Naive thymus-derived CD4-positive, alpha-beta T cell (primary cell): ENCODE results near the gene CRAMP1. TPM values are rescaled to one million over a fixed set of nuclear protein-coding genes. Genes with fewer than 3 reads are reported as not detected.

Experiments used
- ATAC-seq: fragments of 150-1000 bp; cut with Tn5 transposase; 2 replicates; pipeline ENCODE4 v1.10.0; 2021; ENCODE audit warnings: mild to moderate bottlenecking, moderate library complexity
- CTCF ChIA-PET: fragments of 350-600 bp; sonication (Branson Sonifier 250); formaldehyde crosslinking; loops from one replicate; lab custom pipeline; 2021; ENCODE audit warnings: antibody characterized with exemption; lab: Charles Lee
- POLR2A ChIA-PET: fragments of 350-600 bp; sonication (Branson Sonifier 250); formaldehyde crosslinking; loops from one replicate; lab custom pipeline; 2021; ENCODE audit warnings: antibody characterized with exemption, inconsistent platforms; lab: Charles Lee
- DNase-seq, 9 donors: peaks; one replicate each; pipeline versions ENCODE4 v3.0.0 to v3.0.0-alpha.2; 2020 to 2022; ENCODE audit warnings: mixed read lengths in 1 of 9
- H3K27ac ChIP-seq: one replicate; pipeline ENCODE4 v1.7.0; 2013; ENCODE audit warnings: mild to moderate bottlenecking, low read depth, low read length, moderate library complexity
- H3K27me3 ChIP-seq, 2 donors: one replicate each; pipeline ENCODE4 v1.7.0; 2013; ENCODE audit warnings: low read length in 2 of 2, mild to moderate bottlenecking in 2 of 2, moderate library complexity in 2 of 2; ENCODE audit not compliant: control insufficient read depth in 2 of 2, insufficient read depth in 2 of 2
- H3K36me3 ChIP-seq, 3 experiments: 1 replicate in 2 of 3; 2 replicates in 1 of 3; pipeline ENCODE4 v1.7.0; 2013; ENCODE audit warnings: low read length in 3 of 3, mild to moderate bottlenecking in 3 of 3, moderate library complexity in 1 of 3; ENCODE audit not compliant: insufficient read depth in 3 of 3, control insufficient read depth in 2 of 3
- H3K4me1 ChIP-seq, 2 donors: one replicate each; pipeline ENCODE4 v1.7.0; 2013; ENCODE audit warnings: low read length in 2 of 2, mild to moderate bottlenecking in 2 of 2, moderate library complexity in 1 of 2; ENCODE audit not compliant: control insufficient read depth in 2 of 2, insufficient read depth in 2 of 2
- H3K4me3 ChIP-seq: 2 replicates; pipeline ENCODE4 v1.7.0; 2013; ENCODE audit warnings: mild to moderate bottlenecking, low read length
- H3K9me3 ChIP-seq, 3 experiments: 1 replicate in 2 of 3; 2 replicates in 1 of 3; pipeline ENCODE4 v1.7.0; 2013; ENCODE audit warnings: low read length in 3 of 3; ENCODE audit not compliant: control insufficient read depth in 2 of 3
- H3K27ac Mint-ChIP-seq, 9 donors: one replicate each; pipeline ENCODE4 v1.8.0; 2020 to 2022; ENCODE audit warnings: mixed read lengths in 9 of 9, mild to moderate bottlenecking in 8 of 9, moderate library complexity in 5 of 9, inconsistent platforms in 2 of 9
- H3K27me3 Mint-ChIP-seq, 5 donors: one replicate each; pipeline ENCODE4 v1.8.0; 2021 to 2022; ENCODE audit warnings: mixed read lengths in 5 of 5, mild to moderate bottlenecking in 1 of 5
- H3K36me3 Mint-ChIP-seq, 5 donors: one replicate each; pipeline ENCODE4 v1.8.0; 2020 to 2022; ENCODE audit warnings: mixed read lengths in 5 of 5, mild to moderate bottlenecking in 3 of 5, inconsistent platforms in 1 of 5
- H3K4me1 Mint-ChIP-seq, 7 donors: one replicate each; pipeline ENCODE4 v1.8.0; 2020 to 2022; ENCODE audit warnings: mixed read lengths in 7 of 7, mild to moderate bottlenecking in 3 of 7, inconsistent platforms in 1 of 7
- H3K4me3 Mint-ChIP-seq, 10 donors: one replicate each; pipeline ENCODE4 v1.8.0; 2020 to 2022; ENCODE audit warnings: mild to moderate bottlenecking in 10 of 10, mixed read lengths in 10 of 10, moderate library complexity in 6 of 10, inconsistent platforms in 2 of 10
- H3K9me3 Mint-ChIP-seq, 11 donors: one replicate each; pipeline ENCODE4 v1.8.0; 2020 to 2022; ENCODE audit warnings: mixed read lengths in 11 of 11, mild to moderate bottlenecking in 4 of 11, inconsistent platforms in 1 of 11, moderate library complexity in 1 of 11
- intact Hi-C, 2 donors: fragments of 100-400 bp; cut with micrococcal nuclease; formaldehyde crosslinking; loops; one replicate each; pipeline ENCODE4 v1.15.1; 2023
- polyA plus RNA-seq, 2 donors: library from polyadenylated mRNA; unstranded; fragments of 300-500 nt; fragmentation: Illumina TruSeq; gene quantifications; one replicate each; pipeline ENCODE4 v1.2.3, GENCODE V29; 2021
- total RNA-seq, 6 experiments: library from RNA in 5 of 6; stranded (reverse) in 5 of 6; gene quantifications; 1 replicate in 5 of 6; 2 replicates in 1 of 6; pipeline ENCODE4 v1.2.3 and lab custom pipeline; 2021 to 2026

The CRAMP1 gene
- total and polyA plus RNA-seq, 7 experiments from 2014 or later, result 2.1 to 33.2 (median 31.2) TPM

- peaks cover 7 to 34% (median 17%) of the 10 kb centered on the region in 7 donors for H3K4me1 Mint-ChIP-seq
- Histone ChIP-seq H3K27ac (no peak overlapping the region), H3K36me3 (peaks cover 0 to 73% (median 16%) of the 10 kb centered on the region in 3 experiments), H3K27me3 (no peaks in the 10 kb centered on the region), H3K4me1 (peaks cover 0 to 8% of the 10 kb centered on the region in 2 donors), H3K4me3 (no peak overlapping the region), H3K9me3 (no peaks in the 10 kb centered on the region)
- ATAC-seq (no peak), DNase-seq (no peak)
- H3K27me3 Mint-ChIP-seq, result no peaks in the 10 kb centered on the region
- CTCF ChIA-PET, result interaction anchor here (0.8 kb wide), 1 partner anchor 62 kb away, joined by 4 read pairs; the partner anchor contains the start of gene MAPK8IP3
- H3K4me3 Mint-ChIP-seq, result no peak overlapping the region
- H3K36me3 Mint-ChIP-seq, result peaks cover 9 to 65% (median 20%) of the 10 kb centered on the region in 5 donors
- POLR2A ChIA-PET, result no interaction called here
- H3K9me3 Mint-ChIP-seq, result no peaks in the 10 kb centered on the region
- intact Hi-C loops, result no loop called here
- H3K27ac Mint-ChIP-seq, result peak overlapping the region in 2 of 9 donors; percentile 56 to 65
Measured at GRCh38 chr16:1643521-1643920, 31.4 kb downstream of the CRAMP1 start.

- Mint-ChIP-seq H3K27ac (peak overlapping the region in 5 of 9 donors; percentile 26 to 85 (median 77)), H3K27me3 (no peaks in the 10 kb centered on the region), H3K9me3 (no peaks in the 10 kb centered on the region), H3K4me1 (peaks cover 12 to 24% (median 21%) of the 10 kb centered on the region in 7 donors), H3K4me3 (peak overlapping the region in 2 of 10 donors; percentile 40 to 43), H3K36me3 (peaks cover 0 to 50% (median 15%) of the 10 kb centered on the region in 5 donors)
- intact Hi-C loops, result loop anchor here in 1 of 2 donors (1.0 kb wide), 2 partner anchors 33 to 171 kb away; partner anchors contain the start of gene CLCN7
- CTCF ChIA-PET, result no interaction called here
- Histone ChIP-seq H3K27me3 (no peaks in the 10 kb centered on the region), H3K36me3 (peaks cover 0 to 55% (median 6%) of the 10 kb centered on the region in 3 experiments), H3K27ac (no peak overlapping the region), H3K9me3 (no peaks in the 10 kb centered on the region), H3K4me3 (no peak overlapping the region), H3K4me1 (peaks cover 0 to 8% of the 10 kb centered on the region in 2 donors)
- DNase-seq (peak in 1 of 9 donors; percentile 44), ATAC-seq (peak; percentile 75)
- POLR2A ChIA-PET, result no interaction called here
Measured at GRCh38 chr16:1645914-1646525, 33.9 kb downstream of the CRAMP1 start.

- no peak overlapping the region for H3K27ac ChIP-seq
- no peak for ATAC-seq
- POLR2A ChIA-PET, result interaction anchor here (0.6 kb wide), 1 partner anchor 318 kb away, joined by 4 read pairs; no protein-coding TSS in a partner anchor
Measured at GRCh38 chr16:1647856-1648255, 35.7 kb downstream of the CRAMP1 start.

GRCh38 chr16:1650131-1650530, 38.0 kb downstream of the CRAMP1 start:
- H3K27ac Mint-ChIP-seq, result no peak overlapping the region
- intact Hi-C loops, result no loop called here

More at GRCh38 chr16:1647856-1648255, 35.7 kb downstream of the CRAMP1 start:
- CTCF ChIA-PET, result no interaction called here
- Histone ChIP-seq H3K4me1 (peaks cover 0 to 8% of the 10 kb centered on the region in 2 donors), H3K36me3 (peaks cover 0 to 55% (median 0%) of the 10 kb centered on the region in 3 experiments), H3K4me3 (no peak overlapping the region), H3K27me3 (no peaks in the 10 kb centered on the region), H3K9me3 (no peaks in the 10 kb centered on the region)
- DNase-seq, result no peak
- Mint-ChIP-seq H3K9me3 (no peaks in the 10 kb centered on the region), H3K36me3 (peaks cover 0 to 51% (median 24%) of the 10 kb centered on the region in 5 donors), H3K27ac (peak overlapping the region in 1 of 9 donors; percentile 53), H3K4me1 (peaks cover 16 to 24% (median 21%) of the 10 kb centered on the region in 7 donors), H3K4me3 (no peak overlapping the region), H3K27me3 (no peaks in the 10 kb centered on the region)
- intact Hi-C loops, result no loop called here

GRCh38 chr16:1651094-1651973, 39.2 kb downstream of the CRAMP1 start:
- H3K4me1 Mint-ChIP-seq, result peaks cover 3 to 16% (median 8%) of the 10 kb centered on the region in 7 donors
- Histone ChIP-seq H3K9me3 (no peaks in the 10 kb centered on the region), H3K36me3 (peaks cover 0 to 59% (median 3%) of the 10 kb centered on the region in 3 experiments), H3K27me3 (no peaks in the 10 kb centered on the region), H3K4me3 (no peak overlapping the region), H3K27ac (no peak overlapping the region), H3K4me1 (peaks cover 0 to 4% of the 10 kb centered on the region in 2 donors)
- peak overlapping the region in 3 of 9 donors; percentile 29 to 65 (median 43) for H3K27ac Mint-ChIP-seq
- no peak for DNase-seq
- no peaks in the 10 kb centered on the region for H3K9me3 Mint-ChIP-seq
- intact Hi-C loops, result no loop called here
- ATAC-seq, result no peak
- peaks cover 11 to 49% (median 28%) of the 10 kb centered on the region in 5 donors for H3K36me3 Mint-ChIP-seq
- ChIA-PET CTCF (interaction anchor here (0.9 to 1.4 kb wide), 2 partner anchors 24 to 112 kb away, joined by 3 to 4 read pairs; no protein-coding TSS in a partner anchor), POLR2A (interaction anchor here (0.6 kb wide), 1 partner anchor 258 kb away, joined by 3 read pairs; no protein-coding TSS in a partner anchor)
- H3K27me3 Mint-ChIP-seq, result no peaks in the 10 kb centered on the region
- H3K4me3 Mint-ChIP-seq, result peak overlapping the region in 1 of 10 donors; percentile 30

More at GRCh38 chr16:1650131-1650530, 38.0 kb downstream of the CRAMP1 start:
- Histone ChIP-seq H3K27ac (no peak overlapping the region), H3K36me3 (peaks cover 0 to 56% (median 3%) of the 10 kb centered on the region in 3 experiments), H3K9me3 (no peaks in the 10 kb centered on the region), H3K27me3 (no peaks in the 10 kb centered on the region), H3K4me1 (peaks cover 0 to 8% of the 10 kb centered on the region in 2 donors), H3K4me3 (no peak overlapping the region)
- no peak for DNase-seq
- Mint-ChIP-seq H3K27me3 (no peaks in the 10 kb centered on the region), H3K9me3 (no peaks in the 10 kb centered on the region), H3K4me3 (no peak overlapping the region), H3K4me1 (peaks cover 14 to 24% (median 17%) of the 10 kb centered on the region in 7 donors), H3K36me3 (peaks cover 7 to 50% (median 24%) of the 10 kb centered on the region in 5 donors)
- POLR2A ChIA-PET, result no interaction called here
- CTCF ChIA-PET, result interaction anchor here (1.0 to 1.5 kb wide), 3 partner anchors 18 to 56 kb away, joined by 3 to 4 read pairs (median 3); partner anchors contain the start of gene MAPK8IP3
- no peak for ATAC-seq

- no peaks in the 10 kb centered on the region for H3K27me3 Mint-ChIP-seq
- no peak overlapping the region for H3K4me3 Mint-ChIP-seq
Measured at GRCh38 chr16:1651974-1652312, 39.8 kb downstream of the CRAMP1 start.

More at GRCh38 chr16:1651974-1652312, 39.8 kb downstream of the CRAMP1 start:
- DNase-seq (no peak), ATAC-seq (no peak)
- Histone ChIP-seq H3K4me3 (no peak overlapping the region), H3K27me3 (no peaks in the 10 kb centered on the region), H3K9me3 (no peaks in the 10 kb centered on the region), H3K36me3 (peaks cover 0 to 60% (median 3%) of the 10 kb centered on the region in 3 experiments), H3K27ac (no peak overlapping the region), H3K4me1 (no peaks in the 10 kb centered on the region)
- Mint-ChIP-seq H3K9me3 (no peaks in the 10 kb centered on the region), H3K4me1 (peaks cover 0 to 11% (median 3%) of the 10 kb centered on the region in 7 donors), H3K36me3 (peaks cover 11 to 44% (median 27%) of the 10 kb centered on the region in 5 donors), H3K27ac (peak overlapping the region in 2 of 9 donors; percentile 29 to 43)
- CTCF ChIA-PET, result interaction anchor here (0.9 kb wide), 1 partner anchor 113 kb away, joined by 3 read pairs; no protein-coding TSS in a partner anchor
- intact Hi-C loops, result no loop called here
- POLR2A ChIA-PET, result no interaction called here
